GM21526 (cell line): Measurements from ENCODE around the gene GPANK1.

Source experiments
- ATAC-seq: cut with Tn5 transposase; IDR thresholded peaks from one replicate; pipeline ENCODE4 v1.9.1; 2021; ENCODE audit warnings: moderate library complexity; ENCODE audit not compliant: unreplicated experiment, low FRiP score

Gene GPANK1

GRCh38 chr6:31663961-31664789 lies 622 bp downstream of the GPANK1 start:
- ATAC-seq: no peak

- ATAC-seq: no peak
Observed at GRCh38 chr6:31663126-31663960, 1.5 kb downstream of the GPANK1 start.

- no peak for ATAC-seq
Observed at GRCh38 chr6:31662124-31662723, 2.6 kb downstream of the GPANK1 start.

GRCh38 chr6:31661262-31662123 lies 3.3 kb downstream of the GPANK1 start:
- no peak for ATAC-seq

DNA sequence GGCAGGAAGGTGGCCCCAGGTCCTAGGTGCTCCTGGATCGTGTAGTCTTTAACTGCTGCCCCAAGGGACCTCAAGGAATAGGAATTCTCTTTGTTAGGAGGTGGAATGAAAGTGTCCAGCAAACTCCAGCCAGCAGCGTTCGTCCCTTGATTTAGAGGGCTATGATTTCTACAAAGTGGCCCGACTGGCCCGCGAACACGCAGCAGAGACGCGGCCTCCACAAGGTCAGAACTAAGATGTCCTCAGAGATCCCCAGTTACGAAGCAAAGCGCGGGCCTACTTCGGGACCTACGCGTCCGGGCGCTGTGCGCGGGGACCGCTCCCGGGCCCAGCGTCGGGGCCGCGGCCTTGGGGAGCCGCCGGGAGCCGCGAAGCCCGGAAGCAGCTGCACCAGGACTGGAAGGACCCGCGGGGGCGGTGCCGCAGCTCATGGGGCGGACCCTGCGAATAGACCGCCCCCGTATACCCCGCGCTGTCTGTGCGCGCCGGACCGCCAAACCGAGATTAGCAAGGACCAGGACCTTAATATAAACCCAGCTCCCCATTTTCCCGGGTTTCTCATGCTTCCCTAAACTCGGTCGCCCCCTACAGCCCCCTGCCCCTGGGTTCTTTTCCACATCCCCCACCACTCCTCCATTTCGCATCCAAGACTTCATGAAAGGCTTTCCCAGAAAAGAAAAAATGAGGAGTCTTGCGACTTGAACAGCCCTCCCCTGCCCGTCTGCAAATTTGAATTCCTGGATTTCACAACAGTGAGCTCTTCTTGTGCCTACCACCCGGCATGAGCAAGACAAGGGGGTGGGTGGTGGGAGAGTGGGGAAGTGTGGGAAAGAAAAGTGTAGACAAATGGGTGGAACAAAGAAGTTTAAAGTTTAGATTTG lies 4.2 kb downstream of the GPANK1 start, which contains the start of gene C6orf47:
Gene C6orf47 (minus strand): TSS at position 398 of the 881 bp plus-strand sequence. CDS start 831 bp downstream, outside the sequence.
- peak; percentile 41 for ATAC-seq

GRCh38 chr6:31659649-31660380 lies 5.0 kb downstream of the GPANK1 start:
- ATAC-seq: no peak

DNA sequence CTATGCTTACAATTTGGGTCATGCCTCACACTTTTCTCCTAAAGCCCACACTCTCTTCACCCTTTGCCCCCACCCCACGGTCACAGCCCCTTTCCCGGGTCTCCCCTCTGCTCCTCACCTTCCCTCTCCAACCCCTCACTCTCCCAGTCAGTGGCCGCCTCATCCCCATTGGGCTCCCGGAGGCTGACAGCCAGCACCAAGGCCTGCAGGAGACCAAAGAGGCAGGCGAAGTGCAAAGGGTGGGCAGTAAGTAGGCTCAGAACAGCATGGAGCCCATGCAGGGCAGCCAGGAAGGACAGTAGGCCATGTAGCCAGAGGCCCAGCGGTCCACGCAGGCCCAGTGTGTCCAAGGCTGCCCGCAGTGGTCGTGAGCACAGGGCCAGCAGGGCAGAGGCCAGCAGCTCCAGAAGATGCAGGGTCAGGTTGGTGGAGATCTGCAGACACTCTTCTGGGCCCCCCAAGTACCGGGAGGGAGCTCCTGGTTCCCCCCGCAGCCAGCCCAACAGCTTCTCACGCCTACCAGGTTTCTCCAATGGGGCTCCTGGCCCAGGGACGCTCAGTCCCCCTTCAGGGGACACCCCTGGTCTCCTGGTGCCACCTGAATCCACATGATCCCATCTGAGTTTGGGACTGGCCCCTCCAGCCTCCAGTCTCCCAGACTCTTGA lies 5.7 kb downstream of the GPANK1 start:
- ATAC-seq: no peak

DNA sequence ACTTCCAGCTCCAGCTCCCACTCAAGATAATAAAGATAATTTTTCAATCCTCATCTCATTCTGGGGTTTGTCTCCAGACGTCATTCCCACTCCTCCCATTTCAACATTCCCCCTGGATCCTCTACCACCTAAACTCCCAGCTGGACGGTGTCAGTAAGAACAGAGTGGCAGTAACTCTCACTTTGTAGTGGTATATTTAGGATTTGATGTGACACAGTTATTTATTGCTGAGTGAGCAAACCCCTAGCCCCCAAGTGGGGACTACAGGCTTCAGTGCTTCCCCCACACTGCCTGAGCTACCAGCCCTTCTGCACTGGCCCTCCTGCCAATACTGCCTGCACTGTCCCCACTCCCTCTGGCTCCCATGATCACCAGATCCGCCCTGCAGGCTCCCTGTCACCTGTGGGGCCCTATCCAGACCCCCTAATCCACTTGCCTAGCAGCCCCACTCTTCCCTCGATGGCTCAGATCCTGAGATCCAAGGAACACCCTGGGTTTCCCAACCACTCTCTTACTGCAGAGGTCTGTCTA lies 6.6 kb downstream of the GPANK1 start:
- no peak for ATAC-seq

DNA sequence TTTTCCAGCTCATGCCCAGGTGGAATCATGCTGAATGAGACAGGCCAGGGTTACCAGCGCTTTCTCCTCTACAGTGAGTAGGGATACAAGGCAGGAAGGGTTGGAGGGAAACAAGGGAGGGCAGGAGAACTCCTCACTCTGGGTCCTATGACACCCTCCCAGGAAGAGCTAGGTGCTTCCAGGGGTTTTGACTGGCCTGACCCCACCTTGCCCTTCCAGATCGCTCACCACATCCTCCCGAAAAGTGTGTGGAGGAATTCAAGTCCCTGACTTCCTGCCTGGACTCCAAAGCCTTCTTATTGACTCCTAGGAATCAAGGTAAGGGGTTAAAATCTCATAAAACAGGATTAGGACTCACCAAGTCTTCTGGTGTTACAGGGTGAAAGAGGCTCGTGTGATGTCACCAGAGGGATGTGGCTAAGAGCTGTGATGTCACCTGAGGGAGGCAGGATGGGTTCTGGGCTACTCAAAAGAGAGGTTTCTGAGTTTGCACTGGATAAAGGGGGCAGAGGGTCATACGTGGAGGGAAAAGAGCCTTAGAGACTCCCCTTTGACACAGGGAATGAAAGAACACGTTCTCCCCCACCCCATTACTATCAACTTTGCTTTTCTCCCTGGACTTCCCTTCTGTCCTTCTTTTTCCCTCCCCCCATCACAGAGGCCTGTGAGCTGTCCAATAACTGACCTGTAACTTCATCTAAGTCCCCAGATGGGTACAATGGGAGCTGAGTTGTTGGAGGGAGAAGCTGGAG lies 7.2 kb downstream of the GPANK1 start:
- ATAC-seq: no peak

- no peak for ATAC-seq
Observed at GRCh38 chr6:31655349-31656237, 9.2 kb downstream of the GPANK1 start, which contains the start of gene APOM. Gene APOM, plus strand, starts transcription at chr6:31655894. Its CDS starts 73 bp downstream, at chr6:31655967.

DNA sequence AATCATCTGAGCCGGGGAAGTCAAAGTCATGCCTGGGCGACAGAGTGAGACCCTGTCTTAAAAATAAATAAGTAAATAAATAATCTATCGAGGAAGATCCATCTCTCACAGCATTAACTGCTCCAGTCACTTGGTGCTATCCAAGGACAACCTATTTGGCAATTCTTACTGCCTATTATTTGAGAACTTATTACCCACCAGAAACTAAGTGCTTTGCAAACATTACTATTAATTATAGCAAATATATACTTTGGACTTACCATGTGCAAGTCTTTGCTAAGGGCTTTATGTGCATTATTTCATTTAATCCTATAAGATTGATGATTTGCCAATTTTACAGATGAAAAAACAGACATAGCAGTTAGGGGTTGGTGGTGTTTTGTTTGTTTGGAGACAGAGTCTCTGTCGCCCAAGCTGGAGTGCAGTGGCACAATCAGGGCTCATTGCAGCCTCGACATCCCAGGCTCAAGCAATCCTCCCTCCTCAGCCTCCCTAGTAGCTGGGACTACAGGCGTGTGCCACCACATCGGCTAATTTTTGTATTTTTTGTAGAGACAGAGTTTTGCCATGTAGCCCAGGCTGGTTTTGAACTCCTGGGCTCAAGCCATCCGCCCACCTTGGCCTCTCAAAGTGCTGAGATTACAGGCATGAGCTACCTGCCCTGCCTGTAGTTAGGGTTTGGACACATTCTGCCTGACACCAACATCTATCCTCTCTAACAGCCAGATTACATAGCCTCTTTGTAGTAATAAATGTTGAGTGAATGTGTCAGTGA lies 10.0 kb downstream of the GPANK1 start:
- no peak for ATAC-seq

DNA sequence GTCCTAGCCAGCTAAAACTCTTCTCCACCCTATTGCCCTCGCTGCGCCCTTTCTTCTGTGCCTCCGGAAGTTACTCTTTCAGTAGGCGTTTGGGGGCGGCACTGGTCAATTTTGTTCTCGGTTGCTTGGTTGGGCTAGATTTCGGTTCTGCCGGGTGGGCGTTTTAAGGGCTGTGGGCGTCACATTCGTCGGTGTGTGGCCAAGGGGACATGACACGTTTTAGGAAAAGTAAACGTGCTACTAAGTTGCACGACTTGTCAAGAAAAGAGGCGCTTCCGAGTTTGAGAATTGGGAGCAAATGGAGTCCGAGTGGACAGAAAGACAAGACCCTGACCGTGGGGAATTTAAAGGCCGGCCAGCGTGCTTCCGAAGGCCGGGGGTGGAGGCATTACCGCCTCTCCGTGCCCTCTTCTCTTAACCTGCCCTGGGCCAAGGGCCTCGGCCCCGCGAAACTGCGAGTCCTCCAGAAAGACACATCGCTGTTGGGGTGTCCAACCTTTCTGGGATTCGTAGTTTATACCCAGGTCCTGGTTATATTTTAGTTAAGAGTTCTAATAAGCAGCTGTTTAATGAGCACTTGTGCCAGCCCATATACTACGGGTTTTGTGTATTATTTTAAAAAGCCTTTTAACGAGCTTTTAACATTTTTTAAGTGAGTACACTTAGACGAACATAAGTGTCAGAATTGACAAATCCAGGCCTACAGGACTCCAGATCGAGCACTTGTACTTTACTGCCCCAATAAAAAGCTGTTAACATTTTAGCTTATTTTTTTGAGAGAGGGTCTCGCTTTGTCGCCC lies 11.7 kb downstream of the GPANK1 start:
- peak; percentile 50 for ATAC-seq

DNA sequence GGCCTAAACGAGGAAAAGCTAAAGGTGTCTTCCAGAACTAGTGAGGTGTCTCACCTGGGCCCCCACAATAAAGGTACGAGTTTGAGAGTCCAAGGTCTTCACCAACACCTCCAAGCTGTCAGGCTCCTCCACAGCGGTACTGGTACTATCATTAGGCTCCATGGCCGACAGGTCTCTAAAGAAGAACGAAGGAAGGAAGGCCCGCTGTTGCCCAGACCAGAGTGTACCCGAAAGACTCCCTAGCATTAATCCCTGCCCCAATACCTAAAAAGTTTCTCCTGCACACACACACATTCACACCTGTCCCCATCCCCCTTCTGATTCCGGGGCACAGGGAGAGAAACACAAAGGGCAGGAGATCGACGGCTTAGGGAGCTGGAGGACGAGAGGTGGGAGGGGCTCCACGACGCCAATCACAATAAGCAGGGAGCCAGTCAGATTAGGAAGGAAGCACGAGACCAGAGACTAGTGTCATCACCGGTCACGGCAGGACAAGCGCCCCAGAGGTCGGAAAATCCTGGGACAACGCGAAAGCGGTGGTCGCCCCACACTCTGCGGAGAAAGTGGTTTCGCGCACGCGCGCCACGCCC lies 13.1 kb downstream of the GPANK1 start:
- peak; percentile 18 for ATAC-seq

- ATAC-seq: no peak
Observed at GRCh38 chr6:31645325-31645724, 19.5 kb downstream of the GPANK1 start.
